ENCODE data around the gene WDR83. TPM values are rescaled to one million over a fixed set of nuclear protein-coding genes. Genes with fewer than 3 reads are reported as not detected.

Gene WDR83
- total and polyA plus RNA-seq, 2 of the 8 experiments (the other 6 are each of a cell fraction or from before 2014, with no cell fraction given): 12.6 to 15.3 TPM

DNA sequence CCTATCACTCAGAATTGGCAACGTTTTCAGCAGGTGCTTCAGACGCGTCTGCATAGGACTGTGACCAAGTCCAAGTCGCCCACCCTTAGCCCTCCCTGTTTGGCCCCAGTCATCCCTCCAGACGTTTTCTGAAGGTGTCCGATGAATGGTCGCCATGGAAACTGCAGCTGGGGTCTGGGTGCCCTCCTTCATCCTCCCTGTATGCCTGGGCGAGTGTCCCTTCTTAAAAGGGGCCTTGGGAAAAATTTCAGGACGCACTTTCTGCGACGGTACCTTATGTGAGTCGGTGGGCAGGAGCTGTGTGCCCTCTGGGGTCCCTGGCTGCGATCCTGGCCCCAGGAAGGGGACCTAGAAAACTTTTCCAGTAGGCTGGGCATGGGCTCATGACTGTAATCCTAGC is 25.2 kb upstream of the WDR83 start:
- TF ChIP-seq SP4 (IDR thresholded peaks at IDR 0.05; ENCODE audit: low read length) (no peak), SP1 (IDR thresholded peaks at IDR 0.05; ENCODE audit: low read depth, low read length) (no peak), POLR2A (IDR thresholded peaks at IDR 0.05; ENCODE audit: control extremely low read depth in 1 of 2, low read depth in 2 of 2, low read length in 2 of 2) (no peak), ASH2L (IDR thresholded peaks at IDR 0.05; ENCODE audit: low read length) (no peak)
- TF ChIP-seq, protein P1, sequence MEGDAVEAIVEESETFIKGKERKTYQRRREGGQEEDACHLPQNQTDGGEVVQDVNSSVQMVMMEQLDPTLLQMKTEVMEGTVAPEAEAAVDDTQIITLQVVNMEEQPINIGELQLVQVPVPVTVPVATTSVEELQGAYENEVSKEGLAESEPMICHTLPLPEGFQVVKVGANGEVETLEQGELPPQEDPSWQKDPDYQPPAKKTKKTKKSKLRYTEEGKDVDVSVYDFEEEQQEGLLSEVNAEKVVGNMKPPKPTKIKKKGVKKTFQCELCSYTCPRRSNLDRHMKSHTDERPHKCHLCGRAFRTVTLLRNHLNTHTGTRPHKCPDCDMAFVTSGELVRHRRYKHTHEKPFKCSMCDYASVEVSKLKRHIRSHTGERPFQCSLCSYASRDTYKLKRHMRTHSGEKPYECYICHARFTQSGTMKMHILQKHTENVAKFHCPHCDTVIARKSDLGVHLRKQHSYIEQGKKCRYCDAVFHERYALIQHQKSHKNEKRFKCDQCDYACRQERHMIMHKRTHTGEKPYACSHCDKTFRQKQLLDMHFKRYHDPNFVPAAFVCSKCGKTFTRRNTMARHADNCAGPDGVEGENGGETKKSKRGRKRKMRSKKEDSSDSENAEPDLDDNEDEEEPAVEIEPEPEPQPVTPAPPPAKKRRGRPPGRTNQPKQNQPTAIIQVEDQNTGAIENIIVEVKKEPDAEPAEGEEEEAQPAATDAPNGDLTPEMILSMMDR (IDR thresholded peaks at IDR 0.05; ENCODE audit: control extremely low read depth in 1 of 3, insufficient read depth in 1 of 3, low read depth in 1 of 3, low read length in 3 of 3): no peak
- no peak overlapping the region for H3K23ac ChIP-seq (ENCODE audit: insufficient read length)
- no peaks in the 10 kb centered on the region for H4K20me1 ChIP-seq (replicated peaks in 1 of 2; ENCODE audit: control insufficient read depth in 1 of 2, insufficient read depth in 2 of 2, low read length in 2 of 2)
- no peak overlapping the region for H4K8ac ChIP-seq (ENCODE audit: extremely low read depth, insufficient read depth, low read length)
- H3K27ac ChIP-seq (ENCODE audit: low read depth, low read length): no peak overlapping the region
- H3K36me3 ChIP-seq (ENCODE audit: control insufficient read depth in 2 of 4, insufficient read depth in 4 of 4, low read length in 3 of 4): no peaks in the 10 kb centered on the region
- no peak overlapping the region for H2BK20ac ChIP-seq (ENCODE audit: low read length)
- H3K79me1 ChIP-seq (ENCODE audit: low read depth, low read length): no peaks in the 10 kb centered on the region
- H2BK12ac ChIP-seq (ENCODE audit: low read depth, low read length): no peak overlapping the region
- H2BK15ac ChIP-seq (ENCODE audit: low read length): no peak overlapping the region
- H4K91ac ChIP-seq (replicated peaks; ENCODE audit: insufficient read length, low read length): no peak overlapping the region
- H2AFZ ChIP-seq (ENCODE audit: low read length): no peak overlapping the region
- no peak for FAIRE-seq
- H3K4me2 ChIP-seq (ENCODE audit: insufficient read depth in 1 of 2, low read depth in 2 of 2, low read length in 2 of 2): no peak overlapping the region
- 78% methylated on average over 12 of the region's 13 CpGs; no CpG with 5 or more reads in 1 of the 2 experiments for WGBS, 2 experiments (ENCODE audit: extremely low coverage in 1 of 2, insufficient coverage in 1 of 2, insufficient read length in 1 of 2, insufficient replicate concordance in 2 of 2, low coverage in 1 of 2, low lambda C conversion rate in 2 of 2, missing lambda C conversion rate in 1 of 2)
- no peaks in the 10 kb centered on the region for H3K27me3 ChIP-seq (replicated peaks in 1 of 4; ENCODE audit: control insufficient read depth in 3 of 4, extremely low read depth in 1 of 4, insufficient read depth in 3 of 4, low read length in 3 of 4)
- H3K79me2 ChIP-seq (ENCODE audit: control insufficient read depth in 1 of 2, insufficient read depth in 2 of 2, low read length in 2 of 2): no peaks in the 10 kb centered on the region
- no peak overlapping the region for H3K56ac ChIP-seq (replicated peaks; ENCODE audit: insufficient read length, low read depth, low read length)
- H2BK120ac ChIP-seq (replicated peaks; ENCODE audit: low read depth, low read length): no peak overlapping the region
- H4K5ac ChIP-seq (ENCODE audit: insufficient read length, low read depth, low read length): no peak overlapping the region
- H3K4me1 ChIP-seq (replicated peaks in 1 of 4; ENCODE audit: control insufficient read depth in 3 of 4, insufficient read depth in 4 of 4, low read length in 3 of 4): no peaks in the 10 kb centered on the region; a peak in 2 of 7 replicates
- H2AK5ac ChIP-seq (ENCODE audit: low read depth, low read length): no peak overlapping the region
- ChIA-PET CTCF (ENCODE audit: partially characterized antibody) (interaction anchor here (0.7 to 1.9 kb wide), 3 partner anchors 31 to 192 kb away, joined by 3 to 12 read pairs (median 4); no protein-coding TSS in a partner anchor), POLR2A (ENCODE audit: partially characterized antibody) (interaction anchor here (1.3 to 1.4 kb wide), 2 partner anchors 9 to 28 kb away, joined by 3 to 4 read pairs; a partner anchor contains a TSS)
- H3K4ac ChIP-seq (replicated peaks; ENCODE audit: insufficient read length, low read depth, low read length): no peak overlapping the region
- H3K23me2 ChIP-seq (ENCODE audit: low read depth, low read length): peaks cover 1% of the 10 kb centered on the region; the same call in 1 of the 2 replicates
- H3K9ac ChIP-seq (replicated peaks in 1 of 4; ENCODE audit: extremely low read depth in 1 of 4, low read depth in 3 of 4, low read length in 3 of 4): no peak overlapping the region
- no peak for DNase-seq (ENCODE audit: low read depth in 1 of 2, low spot score in 2 of 2)
- no peak overlapping the region for H3K14ac ChIP-seq (ENCODE audit: insufficient read length)
- H3K4me3 ChIP-seq (ENCODE audit: extremely low read depth in 1 of 4, insufficient read depth in 2 of 4, low read depth in 3 of 4, low read length in 4 of 4): no peak overlapping the region
- no peaks in the 10 kb centered on the region for H3K9me3 ChIP-seq (ENCODE audit: insufficient read depth in 2 of 2, low read depth in 1 of 2, low read length in 1 of 2)
- no peak overlapping the region for H3K18ac ChIP-seq (ENCODE audit: extremely low read depth, low read length)
- H2BK5ac ChIP-seq (ENCODE audit: low read depth, low read length): no peak overlapping the region

All from H1 (cell line).